Activated CD8-positive, alpha-beta T cell treated with anti-CD3 and anti-CD28 coated beads for 36 hours (primary cell): ENCODE data around the gene TIMM17B. TPM values are rescaled to one million over a fixed set of nuclear protein-coding genes. Genes with fewer than 3 reads are reported as not detected.
A peak's percentile ranks its signal among the peaks of the same experiment; 100 is the strongest.

Source experiments
- ATAC-seq: fragments of 200-7000 bp; cut with Tn5 transposase; one replicate; pipeline ENCODE4 v1.10.0; 2021; ENCODE audit warnings: mild to moderate bottlenecking, moderate library complexity
- CTCF ChIA-PET: fragments of 350-600 bp; sonication (Branson Sonifier 250); formaldehyde crosslinking; loops from one replicate; lab custom pipeline; 2021; ENCODE audit warnings: antibody characterized with exemption; lab: Charles Lee
- POLR2A ChIA-PET: fragments of 350-600 bp; sonication (Branson Sonifier 250); formaldehyde crosslinking; loops from one replicate; lab custom pipeline; 2021; ENCODE audit warnings: antibody characterized with exemption; lab: Charles Lee
- DNase-seq: peaks from one replicate; pipeline ENCODE4 v3.0.0-alpha.2; 2020
- H3K27ac Mint-ChIP-seq: one replicate; pipeline ENCODE4 v1.8.0; 2021; ENCODE audit warnings: mild to moderate bottlenecking, mixed read lengths
- H3K27me3 Mint-ChIP-seq: one replicate; pipeline ENCODE4 v1.8.0; 2021; ENCODE audit warnings: mixed read lengths
- H3K36me3 Mint-ChIP-seq: one replicate; pipeline ENCODE4 v1.8.0; 2021; ENCODE audit warnings: low read depth, mixed read lengths
- H3K4me1 Mint-ChIP-seq: one replicate; pipeline ENCODE4 v1.8.0; 2021; ENCODE audit warnings: low read depth, mixed read lengths
- H3K4me3 Mint-ChIP-seq: one replicate; pipeline ENCODE4 v1.8.0; 2021; ENCODE audit warnings: mild to moderate bottlenecking, moderate library complexity, mixed read lengths
- H3K9me3 Mint-ChIP-seq: one replicate; pipeline ENCODE4 v1.8.0; 2021; ENCODE audit warnings: mixed read lengths
- intact Hi-C: fragments of 100-400 bp; cut with micrococcal nuclease; formaldehyde crosslinking; loops from one replicate; pipeline ENCODE4 v1.10.0; 2022
- total RNA-seq, 2 experiments: library from RNA; stranded (reverse); gene quantifications; one replicate each; pipeline ENCODE4 v1.2.3, GENCODE V29; 2021
- TF ChIP-seq, protein P1 (sequence below): fragments of 200-600 bp; IDR thresholded peaks from one replicate; pipeline ENCODE4 v1.8.0; 2022; ENCODE audit warnings: antibody characterized with exemption, mild to moderate bottlenecking

The TIMM17B gene
- total RNA-seq, 2 experiments from 2014 or later, result 50.1 to 52.2 TPM

DNA sequence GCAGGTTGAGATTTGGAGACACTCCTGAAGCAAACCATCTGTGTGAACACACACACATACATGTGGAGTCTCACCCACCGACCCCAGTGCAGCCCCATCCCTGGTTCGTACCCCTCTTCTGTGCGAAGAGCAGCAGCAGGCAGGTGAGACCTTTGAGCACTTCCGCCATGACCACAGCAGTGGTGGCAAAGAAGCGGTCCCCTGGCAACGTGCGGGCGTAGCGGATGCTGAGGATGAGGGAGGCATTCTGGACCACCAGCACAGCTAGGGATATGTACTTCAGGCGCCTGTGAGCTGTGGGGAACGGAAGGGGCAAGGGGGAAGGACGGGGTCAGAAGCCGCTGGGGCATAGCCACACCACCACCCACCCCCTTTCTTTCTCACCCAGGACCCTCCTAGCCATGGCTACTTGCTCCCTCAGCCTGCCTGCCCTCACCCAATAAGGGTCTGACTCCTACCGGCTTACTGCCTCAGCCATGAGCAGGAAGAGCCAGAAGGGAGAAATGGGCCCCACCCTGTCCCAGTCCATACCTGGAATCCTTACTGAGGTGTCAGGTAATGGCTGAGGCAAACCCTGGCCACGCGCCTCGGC is 12.2 kb upstream of the TIMM17B start:
- ChIA-PET POLR2A (interaction anchor here (0.6 to 2.7 kb wide), 4 partner anchors 9 to 28 kb away, joined by 3 to 12 read pairs (median 3); no protein-coding TSS in a partner anchor), CTCF (no interaction called here)
- H3K36me3 Mint-ChIP-seq, result peaks cover 20% of the 10 kb centered on the region
- no peaks in the 10 kb centered on the region for H3K9me3 Mint-ChIP-seq
- ATAC-seq, result no peak
- peaks cover 34% of the 10 kb centered on the region for H3K4me1 Mint-ChIP-seq
- H3K4me3 Mint-ChIP-seq, result peak overlapping the region; percentile 96
- DNase-seq, result peak; percentile 6
- no peaks in the 10 kb centered on the region for H3K27me3 Mint-ChIP-seq
- intact Hi-C loops, result no loop called here
- TF ChIP-seq, protein P1, sequence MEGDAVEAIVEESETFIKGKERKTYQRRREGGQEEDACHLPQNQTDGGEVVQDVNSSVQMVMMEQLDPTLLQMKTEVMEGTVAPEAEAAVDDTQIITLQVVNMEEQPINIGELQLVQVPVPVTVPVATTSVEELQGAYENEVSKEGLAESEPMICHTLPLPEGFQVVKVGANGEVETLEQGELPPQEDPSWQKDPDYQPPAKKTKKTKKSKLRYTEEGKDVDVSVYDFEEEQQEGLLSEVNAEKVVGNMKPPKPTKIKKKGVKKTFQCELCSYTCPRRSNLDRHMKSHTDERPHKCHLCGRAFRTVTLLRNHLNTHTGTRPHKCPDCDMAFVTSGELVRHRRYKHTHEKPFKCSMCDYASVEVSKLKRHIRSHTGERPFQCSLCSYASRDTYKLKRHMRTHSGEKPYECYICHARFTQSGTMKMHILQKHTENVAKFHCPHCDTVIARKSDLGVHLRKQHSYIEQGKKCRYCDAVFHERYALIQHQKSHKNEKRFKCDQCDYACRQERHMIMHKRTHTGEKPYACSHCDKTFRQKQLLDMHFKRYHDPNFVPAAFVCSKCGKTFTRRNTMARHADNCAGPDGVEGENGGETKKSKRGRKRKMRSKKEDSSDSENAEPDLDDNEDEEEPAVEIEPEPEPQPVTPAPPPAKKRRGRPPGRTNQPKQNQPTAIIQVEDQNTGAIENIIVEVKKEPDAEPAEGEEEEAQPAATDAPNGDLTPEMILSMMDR, result no peak
- H3K27ac Mint-ChIP-seq, result no peak overlapping the region

DNA sequence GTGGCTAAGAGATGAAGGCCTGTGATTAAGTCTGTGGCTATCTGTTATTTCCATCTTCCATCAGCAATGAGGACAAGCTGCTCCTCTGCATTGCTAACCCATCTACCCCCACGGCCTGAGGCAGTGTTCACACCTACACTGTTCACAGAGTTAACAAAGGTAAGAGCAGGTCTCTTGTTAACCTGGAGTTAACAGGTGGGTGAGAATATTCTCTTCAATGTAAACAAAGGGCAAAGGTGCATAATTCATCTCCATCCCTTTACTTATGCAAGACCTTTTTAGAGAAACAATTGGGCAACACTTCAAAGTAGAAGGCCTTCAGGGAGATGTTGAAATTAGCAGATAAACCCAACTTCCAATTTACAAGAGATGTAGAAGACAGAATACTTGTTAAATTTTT is 11.0 kb upstream of the TIMM17B start:
- ATAC-seq (no peak), DNase-seq (no peak)
- POLR2A ChIA-PET, result interaction anchor here (1.0 to 1.4 kb wide), 3 partner anchors 8 to 29 kb away, joined by 3 read pairs; partner anchors contain the start of genes PQBP1 and TIMM17B
- intact Hi-C loops, result no loop called here
- peaks cover 23% of the 10 kb centered on the region for H3K4me1 Mint-ChIP-seq
- CTCF ChIA-PET, result no interaction called here
- no peaks in the 10 kb centered on the region for H3K9me3 Mint-ChIP-seq
- TF ChIP-seq, protein P1, result no peak
- H3K27ac Mint-ChIP-seq, result no peak overlapping the region
- H3K36me3 Mint-ChIP-seq, result peaks cover 8% of the 10 kb centered on the region
- H3K27me3 Mint-ChIP-seq, result no peaks in the 10 kb centered on the region
- no peak overlapping the region for H3K4me3 Mint-ChIP-seq

DNA sequence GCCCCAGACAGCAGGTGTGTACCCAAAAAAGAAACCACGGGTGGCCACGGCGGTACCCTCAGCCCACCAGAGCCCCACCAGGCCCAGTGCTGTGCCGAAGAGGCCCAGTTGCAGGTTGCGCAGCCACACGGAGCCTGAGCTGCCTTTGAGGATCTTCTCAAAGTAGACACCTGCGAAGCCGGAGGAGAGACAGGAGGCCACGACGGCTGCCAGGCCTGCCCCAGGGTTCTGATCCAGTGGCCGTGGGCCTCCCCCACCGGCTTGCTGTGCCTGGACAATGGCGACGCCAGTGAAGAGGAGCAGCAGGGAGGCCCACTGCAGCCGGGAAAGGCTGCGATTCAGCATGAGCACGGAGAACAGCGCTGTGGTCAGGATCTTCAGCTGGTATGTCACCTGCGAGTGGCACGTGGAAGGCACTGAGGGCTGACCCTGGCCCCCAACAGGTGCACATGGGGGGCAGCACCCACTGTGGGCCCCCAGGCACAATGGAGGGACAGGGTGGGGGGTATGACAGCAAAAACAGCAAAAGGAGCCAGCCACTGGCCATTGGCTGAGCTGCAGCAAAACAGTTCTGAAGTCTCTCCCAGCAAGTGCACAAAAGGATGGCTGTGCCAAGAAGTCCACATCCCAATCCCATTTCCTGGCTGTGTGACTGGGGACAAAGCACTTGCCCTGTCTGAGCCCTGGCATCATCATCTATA is 7.7 kb upstream of the TIMM17B start:
- ChIA-PET POLR2A (interaction anchor here (0.5 to 1.0 kb wide), 3 partner anchors 11 to 52 kb away, joined by 3 to 4 read pairs (median 3); partner anchors contain the start of gene OTUD5), CTCF (interaction anchor here (1.6 kb wide), 1 partner anchor 53 kb away, joined by 4 read pairs; the partner anchor contains the start of gene OTUD5)
- ATAC-seq, result no peak
- H3K4me1 Mint-ChIP-seq, result peaks cover 6% of the 10 kb centered on the region
- intact Hi-C loops, result no loop called here
- H3K36me3 Mint-ChIP-seq, result peaks cover 10% of the 10 kb centered on the region
- H3K4me3 Mint-ChIP-seq, result no peak overlapping the region
- H3K27me3 Mint-ChIP-seq, result no peaks in the 10 kb centered on the region
- H3K27ac Mint-ChIP-seq, result no peak overlapping the region
- TF ChIP-seq, protein P1, result no peak
- no peak for DNase-seq
- H3K9me3 Mint-ChIP-seq, result no peaks in the 10 kb centered on the region

DNA sequence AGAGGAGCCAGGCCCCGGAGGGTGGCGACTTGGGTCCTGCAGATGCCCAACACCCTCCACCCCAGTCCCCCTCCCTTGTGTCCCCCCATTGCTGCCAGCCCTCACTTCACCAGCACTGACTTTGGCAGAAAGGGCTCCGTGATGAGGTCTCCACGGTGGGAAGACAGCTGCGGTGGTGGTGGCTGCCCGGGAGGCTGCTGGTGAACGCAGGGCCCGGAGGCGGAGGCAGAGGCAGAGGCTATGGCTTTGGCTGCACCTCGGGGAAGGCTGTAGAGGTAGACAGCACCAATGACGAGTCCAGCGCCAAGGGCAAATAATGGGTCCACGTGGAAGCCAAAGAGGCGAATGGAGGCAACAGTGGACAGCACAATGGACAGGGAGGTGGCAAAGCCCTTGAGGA is 7.1 kb upstream of the TIMM17B start:
- DNase-seq (no peak), ATAC-seq (no peak)
- Mint-ChIP-seq H3K9me3 (no peaks in the 10 kb centered on the region), H3K27me3 (no peaks in the 10 kb centered on the region), H3K4me3 (no peak overlapping the region), H3K27ac (no peak overlapping the region), H3K4me1 (peaks cover 6% of the 10 kb centered on the region), H3K36me3 (peaks cover 11% of the 10 kb centered on the region)
- ChIA-PET POLR2A (interaction anchor here (0.7 to 2.4 kb wide), 2 partner anchors 7 to 306 kb away, joined by 3 to 9 read pairs; partner anchors contain the start of gene SLC35A2), CTCF (no interaction called here)
- TF ChIP-seq, protein P1, result no peak
- intact Hi-C loops, result no loop called here

DNA sequence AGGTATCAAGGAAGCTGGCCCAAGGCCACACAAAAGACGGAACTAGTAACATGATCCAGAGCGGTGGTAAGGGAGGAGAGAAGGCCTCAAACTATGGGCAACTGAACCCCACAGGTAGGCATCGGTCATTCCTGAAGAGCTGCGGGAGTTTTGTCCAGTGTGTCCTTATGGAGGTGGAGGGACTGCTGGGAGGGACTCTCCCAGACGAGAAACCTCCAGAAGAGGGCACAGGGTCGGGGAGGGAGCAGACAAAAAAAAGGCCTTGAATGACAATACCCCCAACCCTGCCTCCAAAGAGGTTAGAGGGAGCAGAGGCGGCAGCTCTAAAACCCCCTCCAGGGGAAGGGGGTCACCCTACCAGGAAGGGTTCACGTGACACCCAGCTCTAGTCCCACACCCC is 6.6 kb upstream of the TIMM17B start:
- Mint-ChIP-seq H3K36me3 (peaks cover 11% of the 10 kb centered on the region), H3K27ac (no peak overlapping the region), H3K4me3 (no peak overlapping the region), H3K9me3 (no peaks in the 10 kb centered on the region), H3K4me1 (peaks cover 10% of the 10 kb centered on the region), H3K27me3 (no peaks in the 10 kb centered on the region)
- no peak for DNase-seq
- intact Hi-C loops, result no loop called here
- ChIA-PET POLR2A (interaction anchor here (0.7 to 2.4 kb wide), 4 partner anchors 8 to 306 kb away, joined by 3 to 9 read pairs (median 4); partner anchors contain the start of gene SLC35A2), CTCF (no interaction called here)
- TF ChIP-seq, protein P1, result no peak
- ATAC-seq, result no peak
